Measurements from ENCODE around the gene CD38.
"Not testable (repeated sequence)": the region's sequence is repeated elsewhere in the genome, so short reads cannot be mapped to it uniquely, and the experiment has no call there.

CD38 gene

GRCh38 chr4:15836362-15836761 is 58.2 kb downstream of the CD38 start:
- in situ Hi-C loops (cut with HindIII; ENCODE audit: low sequenced_read_pairs) = no loop called here

GRCh38 chr4:15837591-15837990 is 59.5 kb downstream of the CD38 start:
- no peak overlapping the region for H3K4me3 ChIP-seq (ENCODE audit: low read depth, low read length)
- no peak for DNase-seq (ENCODE audit: low read depth)
- in situ Hi-C loops (cut with HindIII; ENCODE audit: low sequenced_read_pairs) = no loop called here
- TF ChIP-seq CTCF (IDR thresholded peaks at IDR 0.05; ENCODE audit: low read depth, low read length, missing control alignments) = no peak

More at GRCh38 chr4:15836362-15836761, 58.2 kb downstream of the CD38 start:
- DNase-seq (ENCODE audit: low read depth) = no peak
- no peak overlapping the region for H3K4me3 ChIP-seq (ENCODE audit: low read depth, low read length)
- TF ChIP-seq CTCF (IDR thresholded peaks at IDR 0.05; ENCODE audit: low read depth, low read length, missing control alignments) = no peak

- DNase-seq (ENCODE audit: low read depth); in situ Hi-C loops (cut with HindIII; ENCODE audit: low sequenced_read_pairs): not testable (repeated sequence)
Measured at GRCh38 chr4:15841194-15841730, 63.1 kb downstream of the CD38 start.

GRCh38 chr4:15847746-15848145 is 69.6 kb downstream of the CD38 start:
- in situ Hi-C loops (cut with HindIII; ENCODE audit: low sequenced_read_pairs) = loop anchor here (5.0 kb wide), 1 partner anchor 35 kb away; no protein-coding TSS in a partner anchor
- H3K4me3 ChIP-seq (ENCODE audit: low read depth, low read length) = no peak overlapping the region
- DNase-seq (ENCODE audit: low read depth) = no peak
- TF ChIP-seq CTCF (IDR thresholded peaks at IDR 0.05; ENCODE audit: low read depth, low read length, missing control alignments) = no peak

More at GRCh38 chr4:15841194-15841730, 63.1 kb downstream of the CD38 start:
- not testable (repeated sequence) for H3K4me3 ChIP-seq (ENCODE audit: low read depth, low read length)

GRCh38 chr4:15848191-15848842 is 70.2 kb downstream of the CD38 start:
- no peak for TF ChIP-seq CTCF (IDR thresholded peaks at IDR 0.05; ENCODE audit: low read depth, low read length, missing control alignments)
- in situ Hi-C loops (cut with HindIII; ENCODE audit: low sequenced_read_pairs) = loop anchor here (5.0 kb wide), 1 partner anchor 36 kb away; no protein-coding TSS in a partner anchor
- no peak for DNase-seq (ENCODE audit: low read depth)
- H3K4me3 ChIP-seq (ENCODE audit: low read depth, low read length) = no peak overlapping the region

GRCh38 chr4:15851969-15852368 is 73.8 kb downstream of the CD38 start:
- DNase-seq (ENCODE audit: low read depth) = no peak
- in situ Hi-C loops (cut with HindIII; ENCODE audit: low sequenced_read_pairs) = no loop called here
- no peak overlapping the region for H3K4me3 ChIP-seq (ENCODE audit: low read depth, low read length)
- TF ChIP-seq CTCF (IDR thresholded peaks at IDR 0.05; ENCODE audit: low read depth, low read length, missing control alignments) = no peak

- TF ChIP-seq CTCF (IDR thresholded peaks at IDR 0.05; ENCODE audit: low read depth, low read length, missing control alignments) = no peak
- no peak for DNase-seq (ENCODE audit: low read depth)
- in situ Hi-C loops (cut with HindIII; ENCODE audit: low sequenced_read_pairs) = no loop called here
Measured at GRCh38 chr4:15852524-15852923, 74.4 kb downstream of the CD38 start.

More at GRCh38 chr4:15852524-15852923, 74.4 kb downstream of the CD38 start:
- no peak overlapping the region for H3K4me3 ChIP-seq (ENCODE audit: low read depth, low read length)

Data from astrocyte of the cerebellum (primary cell).